HCT116 (cell line): ENCODE results near the gene CALR.
A peak's percentile ranks its signal among the peaks of the same experiment; 100 is the strongest.

Experiments
- CEBPB ChIP-seq: IDR thresholded peaks from 2 replicates; pipeline ENCODE4 v1.6.1; 2012; ENCODE audit warnings: low read depth
- EZH2 ChIP-seq: fragments of 200-600 bp; sonication (generic); IDR thresholded peaks from 2 replicates; pipeline ENCODE4 v1.6.1; 2017; ENCODE audit warnings: antibody characterized with exemption, mixed run types
- POLR2A ChIP-seq: IDR thresholded peaks from 2 replicates; pipeline ENCODE4 v1.7.0; 2011; ENCODE audit warnings: borderline replicate concordance; ENCODE audit not compliant: insufficient read depth, insufficient read length; ENCODE audit errors: extremely low read depth
- POLR2AphosphoS5 ChIP-seq: IDR thresholded peaks from 2 replicates; pipeline ENCODE4 v1.6.1; 2011; ENCODE audit warnings: mild to moderate bottlenecking, low read depth, low read length, moderate library complexity
- RAD21 ChIP-seq: IDR thresholded peaks from 2 replicates; pipeline ENCODE4 v1.6.1; 2012; ENCODE audit warnings: low read depth, mild to moderate bottlenecking
- REST ChIP-seq: IDR thresholded peaks from 2 replicates; pipeline ENCODE4 v1.6.1; 2012; ENCODE audit warnings: low read depth
- SIN3A ChIP-seq: IDR thresholded peaks from 2 replicates; pipeline ENCODE4 v1.6.1; 2012; ENCODE audit warnings: low read depth
- SP1 ChIP-seq: IDR thresholded peaks from 2 replicates; pipeline ENCODE4 v1.6.1; 2012; ENCODE audit warnings: low read depth
- SRF ChIP-seq: IDR thresholded peaks from 2 replicates; pipeline ENCODE4 v1.6.1; 2012; ENCODE audit warnings: low read depth
- YY1 ChIP-seq: IDR thresholded peaks from 2 replicates; pipeline ENCODE4 v1.6.1; 2011; ENCODE audit warnings: low read length, low read depth, moderate library complexity, mild to moderate bottlenecking; ENCODE audit not compliant: insufficient replicate concordance; ENCODE audit errors: extremely low read depth
- TF ChIP-seq, protein P1 (sequence below), 3 experiments: fragments of 200-600 bp in 1 of 3; sonication (generic) in 1 of 3; IDR thresholded peaks in 2 of 3; conservative IDR thresholded peaks in 1 of 3; 2 replicates each; pipeline ENCODE4 v1.5.1; 2012 to 2017; ENCODE audit warnings: low read depth in 2 of 3, low read length in 2 of 3, antibody characterized with exemption in 1 of 3, borderline replicate concordance in 1 of 3, control low read depth in 1 of 3, mild to moderate bottlenecking in 1 of 3, mixed read lengths in 1 of 3, mixed run types in 1 of 3, moderate library complexity in 1 of 3; ENCODE audit not compliant: insufficient read depth in 1 of 3

- TF ChIP-seq, protein P1, sequence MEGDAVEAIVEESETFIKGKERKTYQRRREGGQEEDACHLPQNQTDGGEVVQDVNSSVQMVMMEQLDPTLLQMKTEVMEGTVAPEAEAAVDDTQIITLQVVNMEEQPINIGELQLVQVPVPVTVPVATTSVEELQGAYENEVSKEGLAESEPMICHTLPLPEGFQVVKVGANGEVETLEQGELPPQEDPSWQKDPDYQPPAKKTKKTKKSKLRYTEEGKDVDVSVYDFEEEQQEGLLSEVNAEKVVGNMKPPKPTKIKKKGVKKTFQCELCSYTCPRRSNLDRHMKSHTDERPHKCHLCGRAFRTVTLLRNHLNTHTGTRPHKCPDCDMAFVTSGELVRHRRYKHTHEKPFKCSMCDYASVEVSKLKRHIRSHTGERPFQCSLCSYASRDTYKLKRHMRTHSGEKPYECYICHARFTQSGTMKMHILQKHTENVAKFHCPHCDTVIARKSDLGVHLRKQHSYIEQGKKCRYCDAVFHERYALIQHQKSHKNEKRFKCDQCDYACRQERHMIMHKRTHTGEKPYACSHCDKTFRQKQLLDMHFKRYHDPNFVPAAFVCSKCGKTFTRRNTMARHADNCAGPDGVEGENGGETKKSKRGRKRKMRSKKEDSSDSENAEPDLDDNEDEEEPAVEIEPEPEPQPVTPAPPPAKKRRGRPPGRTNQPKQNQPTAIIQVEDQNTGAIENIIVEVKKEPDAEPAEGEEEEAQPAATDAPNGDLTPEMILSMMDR (IDR thresholded peaks at IDR 0.05 in 2 of 3, conservative IDR thresholded peaks at IDR 0.05 in 1 of 3; ENCODE audit: borderline replicate concordance in 1 of 3, insufficient read depth in 1 of 3, low read depth in 2 of 3, low read length in 2 of 3): peak; percentile 86 to 94 (median 90)
- TF ChIP-seq EZH2: no peak
- no peak for TF ChIP-seq POLR2A
- TF ChIP-seq POLR2AphosphoS5: no peak
- TF ChIP-seq SIN3A: no peak
- no peak for TF ChIP-seq YY1
- TF ChIP-seq RAD21: peak; percentile 94
- TF ChIP-seq SRF: no peak
- TF ChIP-seq CEBPB: no peak
- no peak for TF ChIP-seq REST
- TF ChIP-seq SP1: no peak
Observed at GRCh38 chr19:12983542-12984142, 45.2 kb downstream of the CALR start.
